ACHN (cell line): ENCODE results near the gene SLC11A1.

ENCODE experiments used
- DNase-seq: peaks from one replicate; pipeline ENCODE4 v3.0.0-alpha.2; 2015
- in situ Hi-C: cut with HindIII; loops from 2 replicates; pipeline ENCODE4 v1.10.0; 2017; ENCODE audit warnings: low sequenced_read_pairs, low pct_ligation_motif_present, low pct_unique_long_range_greater_than_20kb

Gene SLC11A1

GRCh38 chr2:218389333-218390150 lies 7.5 kb downstream of the SLC11A1 start:
- no peak for DNase-seq
- in situ Hi-C loops: no loop called here

GRCh38 chr2:218391202-218391601 lies 9.1 kb downstream of the SLC11A1 start:
- no peak for DNase-seq

DNA sequence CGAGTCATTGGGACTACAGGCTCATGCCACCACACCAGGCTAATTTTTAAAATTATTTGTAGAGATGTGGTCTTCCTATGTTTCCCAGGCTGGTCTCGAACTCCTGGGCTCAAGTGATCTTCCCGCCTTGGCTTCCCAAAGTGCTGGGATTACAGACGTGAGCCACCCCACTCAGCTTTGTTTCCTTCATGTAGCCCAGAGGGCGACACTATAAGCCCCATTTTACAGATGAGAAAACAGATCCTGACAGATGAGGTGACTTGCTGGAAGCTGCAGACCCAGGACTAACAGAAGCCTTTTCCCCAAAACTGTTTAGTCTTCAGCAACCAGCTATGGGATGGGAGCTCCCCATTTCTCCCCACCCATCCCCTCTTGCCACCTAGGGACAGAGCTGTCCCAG lies 10.4 kb downstream of the SLC11A1 start:
- DNase-seq: no peak
- in situ Hi-C loops: no loop called here

More at GRCh38 chr2:218391202-218391601, 9.1 kb downstream of the SLC11A1 start:
- in situ Hi-C loops: no loop called here

GRCh38 chr2:218392891-218393462 lies 10.9 kb downstream of the SLC11A1 start:
- in situ Hi-C loops: no loop called here
- no peak for DNase-seq

DNA sequence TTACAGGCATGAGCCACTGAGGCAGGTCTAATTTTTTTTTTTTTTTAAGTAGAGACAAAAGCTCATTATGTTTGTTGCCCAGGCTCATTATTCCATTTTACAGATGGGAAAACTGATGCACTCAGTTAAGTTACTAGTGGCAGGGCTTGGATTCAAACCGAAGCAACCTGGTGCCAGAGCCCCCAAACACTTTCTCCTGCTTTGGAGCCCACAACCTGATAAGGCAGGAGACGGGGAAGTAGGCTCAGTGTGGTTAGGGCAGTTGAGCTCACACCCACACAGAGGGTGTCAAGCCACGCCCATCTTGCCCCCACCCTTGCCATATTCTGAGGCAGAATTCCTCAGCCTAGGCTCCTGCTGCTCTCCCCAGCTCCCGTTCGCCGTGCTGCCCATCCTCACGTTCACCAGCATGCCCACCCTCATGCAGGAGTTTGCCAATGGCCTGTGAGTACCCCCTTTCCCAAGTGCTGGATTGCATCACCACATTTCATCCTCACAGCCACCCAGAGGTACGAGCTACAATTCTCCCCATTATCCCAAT lies 11.7 kb downstream of the SLC11A1 start:
- in situ Hi-C loops: no loop called here
- DNase-seq: no peak

DNA sequence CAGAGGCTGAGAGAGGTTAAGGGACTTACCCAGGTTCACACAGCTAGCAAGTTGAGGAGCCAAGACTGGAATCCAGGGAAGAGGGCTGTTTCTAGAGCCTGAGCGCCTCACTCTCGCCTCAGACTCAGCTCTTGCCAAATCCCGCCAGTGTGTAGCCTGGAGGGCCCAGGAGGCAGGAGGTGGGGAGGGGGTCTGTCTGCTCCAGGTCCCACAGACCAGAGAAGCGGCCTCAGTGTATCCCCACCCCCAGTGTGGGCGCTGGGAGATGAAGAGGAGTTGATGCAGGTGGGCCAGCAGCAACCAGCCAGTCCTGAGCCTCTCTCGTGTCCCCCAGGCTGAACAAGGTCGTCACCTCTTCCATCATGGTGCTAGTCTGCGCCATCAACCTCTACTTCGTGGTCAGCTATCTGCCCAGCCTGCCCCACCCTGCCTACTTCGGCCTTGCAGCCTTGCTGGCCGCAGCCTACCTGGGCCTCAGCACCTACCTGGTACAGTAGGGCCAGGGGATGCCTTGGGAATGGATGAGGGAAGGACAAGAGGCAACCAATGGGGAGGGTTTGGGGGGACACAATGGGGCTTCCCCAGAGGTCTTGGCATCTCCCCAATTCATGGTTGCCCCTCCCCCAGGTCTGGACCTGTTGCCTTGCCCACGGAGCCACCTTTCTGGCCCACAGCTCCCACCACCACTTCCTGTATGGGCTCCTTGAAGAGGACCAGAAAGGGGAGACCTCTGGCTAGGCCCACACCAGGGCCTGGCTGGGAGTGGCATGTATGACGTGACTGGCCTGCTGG lies 12.4 kb downstream of the SLC11A1 start:
- no peak for DNase-seq
- in situ Hi-C loops: no loop called here

- in situ Hi-C loops: no loop called here
- no peak for DNase-seq
Observed at GRCh38 chr2:218395090-218395444, 13.0 kb downstream of the SLC11A1 start.

- DNase-seq: no peak
- in situ Hi-C loops: no loop called here
Observed at GRCh38 chr2:218395456-218395825, 13.4 kb downstream of the SLC11A1 start.

DNA sequence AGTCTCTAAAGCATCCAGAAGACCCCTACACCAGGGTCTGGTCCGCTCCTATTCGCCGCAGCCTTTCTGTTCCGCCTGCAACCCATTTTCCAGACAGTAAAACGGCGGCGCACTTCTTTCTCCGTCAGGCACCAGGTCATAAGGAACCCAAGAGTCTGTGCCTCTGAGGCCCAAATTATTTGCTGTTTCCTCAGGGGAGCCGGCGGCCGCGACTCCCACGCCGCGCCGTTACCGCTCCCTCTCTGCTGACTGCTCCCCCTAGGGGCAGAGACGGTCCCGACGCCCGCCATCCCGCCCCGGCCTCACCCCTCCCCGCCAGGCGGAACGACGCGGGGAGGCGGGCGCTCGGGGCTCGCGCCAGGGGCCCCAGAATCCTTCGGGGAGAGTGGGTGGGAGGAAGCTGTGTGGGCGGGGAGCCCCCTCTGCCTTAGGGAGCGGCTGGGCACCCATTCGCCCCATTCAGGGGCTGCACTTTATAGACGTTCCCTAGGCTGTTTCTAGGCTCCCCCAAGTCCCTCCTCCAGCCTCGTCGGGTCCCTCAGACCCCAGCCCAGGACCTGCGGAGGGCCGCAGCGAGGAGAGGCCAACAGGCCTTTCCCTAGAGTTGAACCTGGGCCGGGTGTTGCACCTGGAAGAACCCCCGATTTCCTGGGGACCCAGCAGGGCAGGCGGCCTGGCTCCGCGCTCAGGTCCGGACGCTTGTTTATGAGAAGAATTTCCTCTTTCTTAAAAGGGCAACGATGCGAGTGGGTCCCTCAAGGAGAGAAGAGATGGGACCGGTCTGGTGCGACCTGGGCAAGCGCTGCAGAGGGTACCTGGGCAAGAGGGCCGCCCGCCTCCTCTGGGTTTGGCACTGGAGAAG lies 14.0 kb downstream of the SLC11A1 start:
- peak; percentile 97 for DNase-seq
- in situ Hi-C loops: no loop called here

GRCh38 chr2:218396688-218397462 lies 14.8 kb downstream of the SLC11A1 start:
- in situ Hi-C loops: no loop called here
- DNase-seq: peak; percentile 58

GRCh38 chr2:218397463-218397819 lies 15.4 kb downstream of the SLC11A1 start:
- no peak for DNase-seq
- in situ Hi-C loops: no loop called here

DNA sequence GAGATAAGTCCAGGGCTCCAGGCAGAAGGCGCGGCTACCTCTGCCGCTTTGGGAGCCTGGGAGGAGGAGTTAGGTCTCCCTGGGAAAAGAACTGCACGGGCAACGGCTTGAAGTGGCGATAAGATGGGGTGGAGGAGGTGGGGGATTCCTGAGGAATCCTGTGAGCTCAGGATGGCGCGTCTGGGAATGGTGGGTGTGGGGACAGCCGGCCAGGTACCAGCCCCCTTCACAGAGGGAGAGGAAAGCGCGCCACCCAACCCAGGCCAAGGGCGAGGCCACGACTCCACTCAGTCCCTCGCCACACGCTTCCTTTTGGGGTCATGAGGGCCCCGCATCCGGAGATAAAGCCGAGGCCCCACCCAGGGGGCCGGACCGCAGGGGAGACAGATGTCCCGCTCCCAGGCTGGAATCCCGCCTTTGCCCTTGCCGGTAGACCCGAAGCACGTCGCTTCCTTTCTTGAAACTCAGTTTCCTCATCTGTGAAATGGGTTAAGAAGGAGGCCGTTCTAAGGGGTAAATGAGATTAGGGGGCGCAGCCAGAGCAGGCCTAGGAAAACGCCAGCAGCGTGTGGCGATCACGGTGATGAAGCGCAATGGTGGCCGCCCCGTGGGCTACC lies 15.9 kb downstream of the SLC11A1 start:
- peak; percentile 87 for DNase-seq
- in situ Hi-C loops: no loop called here

DNA sequence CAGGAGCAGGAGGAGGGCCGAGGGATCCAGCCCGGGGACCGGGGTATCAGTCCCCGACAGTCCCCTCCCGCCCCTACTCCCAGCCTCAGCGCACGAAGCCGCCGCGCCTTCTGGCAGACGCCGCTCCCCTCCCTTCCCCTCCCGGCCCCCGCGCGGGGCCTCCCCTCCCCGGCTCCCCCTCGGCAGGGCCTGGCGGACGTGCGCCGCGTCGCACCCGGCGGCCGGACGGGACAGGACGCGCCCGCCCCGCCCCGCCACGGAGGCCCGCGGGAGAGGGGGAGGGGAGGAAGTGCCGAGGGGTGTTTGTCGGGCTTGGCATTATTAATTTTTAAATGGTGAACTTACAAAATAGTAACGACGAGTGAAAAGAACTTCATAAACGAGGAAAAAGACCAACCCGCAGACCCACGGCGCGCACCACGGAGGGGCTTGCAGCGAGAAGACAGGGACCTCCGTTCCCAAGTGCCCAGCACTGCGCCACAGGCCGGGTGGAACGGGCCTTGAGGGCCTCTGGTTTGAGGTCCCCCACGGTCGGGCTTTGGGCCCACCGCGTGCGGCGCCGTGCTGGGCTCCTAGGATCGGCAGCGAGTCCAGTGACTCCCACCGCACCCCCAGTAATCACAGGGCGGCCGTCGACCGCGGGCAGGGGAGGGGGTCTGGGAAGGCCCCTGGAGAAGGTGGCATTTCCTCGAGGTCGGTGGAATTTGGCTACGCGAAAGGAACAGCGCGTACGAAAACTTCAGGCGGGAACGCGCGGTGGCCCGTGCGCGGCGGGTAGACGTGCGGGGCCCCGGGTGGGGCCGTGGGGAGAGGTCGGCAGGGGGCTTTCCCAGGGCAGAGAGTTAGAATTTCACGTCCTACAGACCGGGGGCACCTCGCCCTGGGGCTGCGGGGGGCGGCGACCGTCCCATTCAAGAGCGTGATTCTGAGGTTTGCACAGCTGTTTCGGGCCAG lies 16.6 kb downstream of the SLC11A1 start:
- peak; percentile 81 for DNase-seq
- in situ Hi-C loops: no loop called here

DNA sequence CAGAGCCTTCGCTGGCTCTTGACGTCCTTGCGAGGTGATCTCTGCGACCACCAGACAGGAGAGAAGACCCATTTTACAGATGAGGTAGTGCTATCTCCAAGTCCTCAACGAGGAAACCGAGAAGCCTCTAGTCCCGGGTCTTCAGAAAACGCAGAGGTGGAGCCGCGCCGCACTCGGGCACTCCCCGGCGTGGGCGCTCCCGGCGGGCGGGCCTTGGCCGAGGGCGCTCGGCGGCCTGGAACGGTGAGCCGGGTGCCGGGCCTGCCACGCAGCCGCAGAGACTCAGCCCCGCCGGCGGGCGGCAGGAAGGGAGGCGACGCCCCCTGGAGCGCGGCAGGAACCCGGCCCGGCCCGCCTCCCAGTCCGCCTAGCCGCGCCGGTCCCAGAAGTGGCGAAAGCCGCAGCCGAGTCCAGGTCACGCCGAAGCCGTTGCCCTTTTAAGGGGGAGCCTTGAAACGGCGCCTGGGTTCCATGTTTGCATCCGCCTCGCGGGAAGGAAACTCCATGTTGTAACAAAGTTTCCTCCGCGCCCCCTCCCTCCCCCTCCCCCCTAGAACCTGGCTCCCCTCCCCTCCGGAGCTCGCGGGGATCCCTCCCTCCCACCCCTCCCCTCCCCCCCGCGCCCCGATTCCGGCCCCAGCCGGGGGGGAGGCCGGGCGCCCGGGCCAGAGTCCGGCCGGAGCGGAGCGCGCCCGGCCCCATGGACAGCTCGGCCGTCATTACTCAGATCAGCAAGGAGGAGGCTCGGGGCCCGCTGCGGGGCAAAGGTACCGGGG lies 17.5 kb downstream of the SLC11A1 start, which contains the start of gene CTDSP1:
Gene CTDSP1, plus strand, starts transcription at position 478 of the 776 bp plus-strand sequence. Its CDS starts 223 bp downstream, at position 701.
- in situ Hi-C loops: no loop called here
- DNase-seq: peak; percentile 97

GRCh38 chr2:218400167-218400929 lies 18.3 kb downstream of the SLC11A1 start:
- in situ Hi-C loops: no loop called here
- DNase-seq: peak; percentile 39
